Transverse colon (tissue), 4 donors: ENCODE measurements around the gene MYOM1. TPM values are rescaled to one million over a fixed set of nuclear protein-coding genes. Genes with fewer than 3 reads are reported as not detected.

Source experiments
- DNase-seq: peaks from one replicate; pipeline ENCODE4 v3.0.0-alpha.2; 2019
- H3K27ac ChIP-seq, 4 donors: fragments of 200-600 bp; sonication (generic); 2 replicates each; pipeline ENCODE4 v1.5.1; 2016 to 2018; ENCODE audit warnings: inconsistent platforms in 4 of 4
- H3K27me3 ChIP-seq: fragments of 200-600 bp; sonication (generic); 2 replicates; pipeline ENCODE4 v1.5.1; 2017; ENCODE audit warnings: inconsistent platforms
- H3K36me3 ChIP-seq, 4 donors: fragments of 200-600 bp; sonication (generic); 2 replicates each; pipeline ENCODE4 v1.5.1; 2017 to 2019; ENCODE audit warnings: inconsistent platforms in 4 of 4
- H3K4me1 ChIP-seq, 4 donors: fragments of 200-600 bp; sonication (generic); 2 replicates each; pipeline ENCODE4 v1.5.1; 2017 to 2020; ENCODE audit warnings: inconsistent platforms in 4 of 4
- H3K4me3 ChIP-seq, 4 donors: fragments of 200-600 bp; sonication (generic); 1 replicate in 1 of 4; 2 replicates in 3 of 4; pipeline versions ENCODE4 v1.5.1 to v1.6.1; 2017 to 2019; ENCODE audit warnings: inconsistent platforms in 4 of 4
- H3K9me3 ChIP-seq, 2 donors: fragments of 200-600 bp; sonication (generic); 2 replicates each; pipeline ENCODE4 v1.5.1; 2017 to 2019; ENCODE audit warnings: inconsistent platforms in 2 of 2
- CTCF ChIP-seq, 5 experiments: fragments of 200-600 bp in 3 of 5; fragments of 450-650 bp in 2 of 5; sonication (generic) in 3 of 5; IDR thresholded peaks; 1 replicate in 2 of 5; 2 replicates in 3 of 5; pipeline ENCODE4 v1.5.1; 2016 to 2017; ENCODE audit warnings: antibody characterized with exemption in 5 of 5, inconsistent platforms in 3 of 5, mild to moderate bottlenecking in 2 of 5, moderate library complexity in 1 of 5
- EP300 ChIP-seq: sonication (generic); formaldehyde crosslinking; IDR thresholded peaks from one replicate; pipeline ENCODE4 v1.6.1; 2017; ENCODE audit warnings: antibody characterized with exemption, low read depth
- POLR2A ChIP-seq: fragments of 450-650 bp; IDR thresholded peaks from one replicate; pipeline ENCODE4 v1.6.1; 2016; ENCODE audit warnings: antibody characterized with exemption, mild to moderate bottlenecking, moderate library complexity
- POLR2AphosphoS5 ChIP-seq, 3 donors: sonication (generic); formaldehyde crosslinking; IDR thresholded peaks; one replicate each; pipeline ENCODE4 v1.6.1; 2016; ENCODE audit warnings: antibody characterized with exemption in 3 of 3
- WGBS, 2 donors: methylation state at CpG; one replicate each; pipeline ENCODE4 v1.1.5; 2018; ENCODE audit warnings: low coverage in 1 of 2; 5-methylcytosine and 5-hydroxymethylcytosine counted together
- in situ Hi-C, 4 donors: fragments of 200-750 bp; cut with MboI; loops; one replicate each; pipeline versions ENCODE4 v1.15.0 to v1.15.1; 2017; ENCODE audit warnings: low sequenced_read_pairs in 3 of 4, low pct_ligation_motif_present in 1 of 4, low pct_unique_long_range_greater_than_20kb in 1 of 4
- intact Hi-C: fragments of 100-400 bp; cut with DNase I; formaldehyde crosslinking; loops from one replicate; pipeline ENCODE4 v1.15.1; 2023; ENCODE audit warnings: low total_unique reads
- total RNA-seq, 4 donors: library from RNA; depleted of rRNA; stranded (reverse); fragments of >200 nt; gene quantifications; one replicate each; pipeline ENCODE4 v1.1.0, GENCODE V29; 2016

Gene MYOM1
- total RNA-seq, 4 donors from 2014 or later = 6.0 to 30.4 (median 7.7) TPM

- in situ Hi-C loops (loop anchor here in 1 of 4 donors (25.0 kb wide), 1 partner anchor 112 kb away; the partner anchor contains the start of gene MYL12A), intact Hi-C loops (no loop called here)
- Histone ChIP-seq H3K27me3 (no peaks in the 10 kb centered on the region), H3K36me3 (no peaks in the 10 kb centered on the region), H3K27ac (no peak overlapping the region), H3K9me3 (no peaks in the 10 kb centered on the region), H3K4me1 (peaks cover 0 to 14% (median 3%) of the 10 kb centered on the region in 4 donors), H3K4me3 (no peak overlapping the region)
- WGBS, 2 donors = 97 to 100% methylated on average over 1 of the region's 1 CpG
- no peak for TF ChIP-seq POLR2A
- TF ChIP-seq EP300 = no peak
- TF ChIP-seq POLR2AphosphoS5 (IDR thresholded peaks at IDR 0.05) = no peak
- TF ChIP-seq CTCF (IDR thresholded peaks at IDR 0.05) = no peak
- no peak for DNase-seq
Measured at GRCh38 chr18:3124822-3125221, 94.9 kb downstream of the MYOM1 start.

- H3K36me3 ChIP-seq = no peaks in the 10 kb centered on the region
- WGBS, 2 donors = 97 to 99% methylated on average over 4 to 5 of the region's 5 CpGs
- peaks cover 0 to 14% (median 2%) of the 10 kb centered on the region in 4 donors for H3K4me1 ChIP-seq
- H3K9me3 ChIP-seq = no peaks in the 10 kb centered on the region
- no peak overlapping the region for H3K4me3 ChIP-seq
- H3K27ac ChIP-seq = no peak overlapping the region
- H3K27me3 ChIP-seq = no peaks in the 10 kb centered on the region
- intact Hi-C loops (no loop called here), in situ Hi-C loops (no loop called here)
- no peak for DNase-seq
- no peak for TF ChIP-seq CTCF (IDR thresholded peaks at IDR 0.05)
Measured at GRCh38 chr18:3122851-3123250, 96.9 kb downstream of the MYOM1 start.

- H3K36me3 ChIP-seq = no peaks in the 10 kb centered on the region
- no peak for DNase-seq
- H3K27me3 ChIP-seq = no peaks in the 10 kb centered on the region
- H3K9me3 ChIP-seq = no peaks in the 10 kb centered on the region
- TF ChIP-seq POLR2A (no peak), CTCF (IDR thresholded peaks at IDR 0.05) (no peak), EP300 (no peak), POLR2AphosphoS5 (IDR thresholded peaks at IDR 0.05) (no peak)
- no peak overlapping the region for H3K4me3 ChIP-seq
- peaks cover 0 to 14% (median 2%) of the 10 kb centered on the region in 4 donors for H3K4me1 ChIP-seq
- in situ Hi-C loops = no loop called here
- WGBS, 2 donors = 63 to 67% methylated on average over 2 of the region's 2 CpGs
- intact Hi-C loops = no loop called here
- H3K27ac ChIP-seq = no peak overlapping the region
Measured at GRCh38 chr18:3121259-3121658, 98.5 kb downstream of the MYOM1 start.

- intact Hi-C loops (no loop called here), in situ Hi-C loops (no loop called here)
- Histone ChIP-seq H3K27ac (peak overlapping the region in 2 of 4 donors; percentile 19 to 40), H3K4me3 (no peak overlapping the region), H3K36me3 (no peaks in the 10 kb centered on the region), H3K9me3 (no peaks in the 10 kb centered on the region), H3K4me1 (peaks cover 0 to 14% (median 2%) of the 10 kb centered on the region in 4 donors), H3K27me3 (no peaks in the 10 kb centered on the region)
- 89% methylated on average over 1 to 9 of the region's 9 CpGs for WGBS, 2 donors
- TF ChIP-seq POLR2AphosphoS5 (IDR thresholded peaks at IDR 0.05) (no peak), POLR2A (no peak), EP300 (no peak), CTCF (IDR thresholded peaks at IDR 0.05) (no peak)
- DNase-seq = no peak
Measured at GRCh38 chr18:3120356-3120755, 99.4 kb downstream of the MYOM1 start.
